Testis (tissue), 2 donors: ENCODE data around the gene FCHSD2.

Experiments used
- POLR2A ChIP-seq: fragments of 450-650 bp; IDR thresholded peaks from one replicate; pipeline ENCODE4 v1.6.1; 2017; ENCODE audit warnings: antibody characterized with exemption, mild to moderate bottlenecking, moderate library complexity
- TF ChIP-seq, protein P1 (sequence below), 3 experiments: fragments of 450-650 bp in 2 of 3; fragments of 200-600 bp in 1 of 3; sonication (generic) in 1 of 3; IDR thresholded peaks; one replicate each; pipeline ENCODE4 v1.5.1; 2016 to 2019; ENCODE audit warnings: antibody characterized with exemption in 3 of 3, mild to moderate bottlenecking in 2 of 3, moderate library complexity in 1 of 3

DNA sequence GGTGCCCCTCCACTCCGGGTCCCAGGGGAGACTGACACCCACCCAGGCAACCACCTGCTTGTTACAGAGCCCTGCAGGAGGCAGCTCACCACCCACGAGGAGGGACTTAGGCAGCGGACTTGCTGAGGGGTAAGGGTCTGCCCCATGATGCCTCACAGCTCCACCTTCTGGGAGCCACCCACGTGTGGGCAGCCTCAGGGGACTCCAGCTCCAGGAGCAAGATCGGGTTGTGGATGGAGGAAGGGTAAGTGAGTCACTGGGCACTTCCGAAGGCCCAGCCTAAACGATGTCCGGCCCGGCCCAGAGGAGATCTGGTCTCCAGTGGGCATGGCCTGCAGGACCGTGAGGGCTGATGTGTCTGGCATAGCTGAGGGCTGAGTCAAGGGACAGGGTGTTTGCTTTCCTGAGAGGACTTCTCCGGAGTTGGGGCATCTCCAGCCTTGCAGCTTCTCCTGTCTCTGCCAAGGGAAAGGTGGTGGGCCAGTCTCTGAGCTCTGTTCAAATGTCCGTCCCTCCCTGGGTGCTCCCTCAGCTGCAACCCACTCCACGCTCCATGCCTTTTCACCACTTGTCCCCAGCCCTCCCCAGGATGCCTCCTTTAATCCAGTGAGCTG is 43.7 kb upstream of the FCHSD2 start:
- TF ChIP-seq, protein P1, sequence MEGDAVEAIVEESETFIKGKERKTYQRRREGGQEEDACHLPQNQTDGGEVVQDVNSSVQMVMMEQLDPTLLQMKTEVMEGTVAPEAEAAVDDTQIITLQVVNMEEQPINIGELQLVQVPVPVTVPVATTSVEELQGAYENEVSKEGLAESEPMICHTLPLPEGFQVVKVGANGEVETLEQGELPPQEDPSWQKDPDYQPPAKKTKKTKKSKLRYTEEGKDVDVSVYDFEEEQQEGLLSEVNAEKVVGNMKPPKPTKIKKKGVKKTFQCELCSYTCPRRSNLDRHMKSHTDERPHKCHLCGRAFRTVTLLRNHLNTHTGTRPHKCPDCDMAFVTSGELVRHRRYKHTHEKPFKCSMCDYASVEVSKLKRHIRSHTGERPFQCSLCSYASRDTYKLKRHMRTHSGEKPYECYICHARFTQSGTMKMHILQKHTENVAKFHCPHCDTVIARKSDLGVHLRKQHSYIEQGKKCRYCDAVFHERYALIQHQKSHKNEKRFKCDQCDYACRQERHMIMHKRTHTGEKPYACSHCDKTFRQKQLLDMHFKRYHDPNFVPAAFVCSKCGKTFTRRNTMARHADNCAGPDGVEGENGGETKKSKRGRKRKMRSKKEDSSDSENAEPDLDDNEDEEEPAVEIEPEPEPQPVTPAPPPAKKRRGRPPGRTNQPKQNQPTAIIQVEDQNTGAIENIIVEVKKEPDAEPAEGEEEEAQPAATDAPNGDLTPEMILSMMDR (IDR thresholded peaks at IDR 0.05): no peak
- TF ChIP-seq POLR2A: no peak
